Measurements from ENCODE around the gene MN1. TPM values are rescaled to one million over a fixed set of nuclear protein-coding genes. Genes with fewer than 3 reads are reported as not detected.

MN1 gene
- total and polyA plus RNA-seq, 2 of the 4 experiments (the other 2 are of a cell fraction), result 0.36 to 1.3 TPM

DNA sequence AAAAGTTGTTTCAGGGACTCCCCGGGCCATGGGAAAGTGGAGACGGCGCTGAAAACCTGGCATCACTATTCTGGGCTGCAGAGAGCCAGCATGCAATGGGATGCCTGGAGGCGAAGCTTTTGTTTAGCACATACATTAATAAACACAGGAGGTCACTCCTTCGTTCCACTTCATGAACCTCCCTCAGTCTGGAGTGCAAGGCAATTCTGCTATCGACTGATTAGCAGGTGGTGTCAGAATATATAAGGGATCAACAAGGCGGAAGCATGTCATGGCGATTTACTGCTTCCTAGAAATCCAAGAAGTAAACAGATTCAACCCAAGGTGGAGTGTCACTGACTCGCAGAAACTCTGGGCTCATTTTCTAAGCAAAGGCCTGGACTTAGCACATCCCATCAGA is 45.4 kb upstream of the MN1 start:
- intact Hi-C loops (cut with micrococcal nuclease) (no loop called here), dilution Hi-C loops (cut with HindIII; ENCODE audit: low sequenced_read_pairs, unreplicated experiment) (no loop called here), in situ Hi-C loops (cut with MboI; ENCODE audit: low sequenced_read_pairs) (no loop called here)
- Histone ChIP-seq H2AK9ac (replicated peaks; ENCODE audit: low read depth, low read length, poor library complexity) (no peak overlapping the region), H3K9ac (ENCODE audit: low read depth, low read length) (no peak overlapping the region), H3K36me3 (ENCODE audit: control insufficient read depth, insufficient read depth, low read length) (peaks cover 21% of the 10 kb centered on the region), H4K8ac (ENCODE audit: low read depth in 2 of 2, low read length in 2 of 2) (no peak overlapping the region), H3K4me3 (ENCODE audit: insufficient read depth, low read depth, low read length) (no peak overlapping the region), H3K14ac (replicated peaks; ENCODE audit: low read depth, low read length) (no peak overlapping the region), H2BK15ac (ENCODE audit: low read depth, low read length) (no peak overlapping the region), H3K4me2 (ENCODE audit: low read depth, low read length) (no peak overlapping the region), H3K27ac (ENCODE audit: insufficient read depth, low read length) (no peak overlapping the region), H4K5ac (ENCODE audit: low read depth, low read length) (no peak overlapping the region), H2BK5ac (ENCODE audit: low read depth, low read length, poor library complexity, severe bottlenecking) (no peak overlapping the region), H2AK5ac (ENCODE audit: low read depth, low read length) (no peak overlapping the region), H4K20me1 (ENCODE audit: insufficient read depth, low read length) (no peaks in the 10 kb centered on the region), H3K9me1 (ENCODE audit: insufficient read depth, low read length) (peaks cover 34% of the 10 kb centered on the region), H2BK20ac (ENCODE audit: low read depth, low read length) (no peak overlapping the region), H3K18ac (ENCODE audit: low read depth, low read length) (no peak overlapping the region), H3K27me3 (ENCODE audit: control insufficient read depth, insufficient read depth, low read length) (no peaks in the 10 kb centered on the region), H3K4ac (ENCODE audit: low read depth, low read length) (no peak overlapping the region), H4K91ac (ENCODE audit: insufficient read depth, low read depth, low read length) (no peak overlapping the region), H2AFZ (replicated peaks; ENCODE audit: low read length, poor library complexity) (no peak overlapping the region), H3K56ac (ENCODE audit: extremely low read depth, insufficient read depth, low read length) (no peak overlapping the region), H3K4me1 (ENCODE audit: control insufficient read depth, insufficient read depth, low read length) (peaks cover 19% of the 10 kb centered on the region), H3K23ac (ENCODE audit: low read depth, low read length) (no peak overlapping the region), H2BK120ac (ENCODE audit: low read depth, low read length) (no peak overlapping the region), H3K9me3 (ENCODE audit: control insufficient read depth, insufficient read depth, low read length) (no peaks in the 10 kb centered on the region), H3K79me1 (ENCODE audit: low read depth in 1 of 2, low read length in 2 of 2) (peaks cover 5 to 44% of the 10 kb centered on the region in 2 experiments; a peak in 3 of 4 replicates)
- no peak for ATAC-seq (ENCODE audit: low read depth)
- no peak for DNase-seq
- no peak for TF ChIP-seq RAD21 (IDR thresholded peaks at IDR 0.05; ENCODE audit: low read length)
- no CpG with 5 or more reads among the region's 9 CpGs for WGBS, 2 experiments (ENCODE audit: extremely low coverage in 2 of 2, insufficient read length in 1 of 2)
- POLR2A ChIA-PET (ENCODE audit: unreplicated experiment), result no interaction called here
- no TSS peak for BruUV-seq (replicated peaks)
- CTCF ChIA-PET, result no interaction called here
